ENCODE data around the gene PPP1R14B. TPM values are rescaled to one million over a fixed set of nuclear protein-coding genes. Genes with fewer than 3 reads are reported as not detected.

The PPP1R14B gene
- total RNA-seq (2022) (583 and 684 TPM in 2 replicates), Bru-seq, nascent RNA (percentile 92 among the genes with signal in this experiment), BruChase-seq, experiment 1, labeled RNA remaining after a 6-hour chase (percentile 96 among the genes with signal in this experiment), BruChase-seq, experiment 2, labeled RNA remaining after a 2-hour chase (percentile 92 among the genes with signal in this experiment)
- long read RNA-seq, transcript PPP1R14B-203 (3 exons, 920 nt), result minor isoform, 13 of 867 reads
- long read RNA-seq, transcript PPP1R14B-201 (4 exons, 982 nt), result major isoform, 810 of 867 reads
- long read RNA-seq, partial matches to known transcripts, result 7 of 867 reads
- long read RNA-seq, other reads (novel, unspliced or antisense), result 34 of 867 reads

- Mint-ChIP-seq H3K9me3 (ENCODE audit: unreplicated experiment) (no peaks in the 10 kb centered on the region), H3K36me3 (ENCODE audit: insufficient read depth, unreplicated experiment) (peaks cover 27% of the 10 kb centered on the region), H3K4me1 (ENCODE audit: insufficient read depth, unreplicated experiment) (peaks cover 15% of the 10 kb centered on the region), H3K27me3 (ENCODE audit: insufficient read depth, unreplicated experiment) (no peaks in the 10 kb centered on the region), H3K4me3 (ENCODE audit: unreplicated experiment) (peak within 1 kb of the TSS; percentile 93), H3K27ac (ENCODE audit: low read depth, unreplicated experiment) (peak within 1 kb of the TSS; percentile 69)
- CTCF ChIA-PET, result interaction anchor here (0.9 to 1.7 kb wide), 3 partner anchors 43 to 66 kb away, joined by 3 to 4 read pairs (median 4); no protein-coding TSS in a partner anchor
- TF ChIP-seq, protein P1, sequence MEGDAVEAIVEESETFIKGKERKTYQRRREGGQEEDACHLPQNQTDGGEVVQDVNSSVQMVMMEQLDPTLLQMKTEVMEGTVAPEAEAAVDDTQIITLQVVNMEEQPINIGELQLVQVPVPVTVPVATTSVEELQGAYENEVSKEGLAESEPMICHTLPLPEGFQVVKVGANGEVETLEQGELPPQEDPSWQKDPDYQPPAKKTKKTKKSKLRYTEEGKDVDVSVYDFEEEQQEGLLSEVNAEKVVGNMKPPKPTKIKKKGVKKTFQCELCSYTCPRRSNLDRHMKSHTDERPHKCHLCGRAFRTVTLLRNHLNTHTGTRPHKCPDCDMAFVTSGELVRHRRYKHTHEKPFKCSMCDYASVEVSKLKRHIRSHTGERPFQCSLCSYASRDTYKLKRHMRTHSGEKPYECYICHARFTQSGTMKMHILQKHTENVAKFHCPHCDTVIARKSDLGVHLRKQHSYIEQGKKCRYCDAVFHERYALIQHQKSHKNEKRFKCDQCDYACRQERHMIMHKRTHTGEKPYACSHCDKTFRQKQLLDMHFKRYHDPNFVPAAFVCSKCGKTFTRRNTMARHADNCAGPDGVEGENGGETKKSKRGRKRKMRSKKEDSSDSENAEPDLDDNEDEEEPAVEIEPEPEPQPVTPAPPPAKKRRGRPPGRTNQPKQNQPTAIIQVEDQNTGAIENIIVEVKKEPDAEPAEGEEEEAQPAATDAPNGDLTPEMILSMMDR (IDR thresholded peaks at IDR 0.05; ENCODE audit: unreplicated experiment), result no peak
- intact Hi-C loops (cut with micrococcal nuclease), result loop anchor here (2.0 kb wide), 1 partner anchor 58 kb away; the partner anchor contains the start of gene ESRRA
- BruUV-seq (replicated peaks), result no TSS peak
- POLR2A ChIA-PET, result interaction anchor here (0.7 to 10.8 kb wide), 18 partner anchors 9 to 113 kb away, joined by 3 to 122 read pairs (median 10); partner anchors contain the start of genes BAD, CATSPERZ, DNAJC4 and ESRRA
- peak; percentile 86 for DNase-seq (ENCODE audit: unreplicated experiment)
Measured at GRCh38 chr11:64246871-64247728, at the start of gene PPP1R14B. Gene PPP1R14B (minus strand): TSS chr11:64246943. CDS start chr11:64246673, 270 bp downstream.

DNA sequence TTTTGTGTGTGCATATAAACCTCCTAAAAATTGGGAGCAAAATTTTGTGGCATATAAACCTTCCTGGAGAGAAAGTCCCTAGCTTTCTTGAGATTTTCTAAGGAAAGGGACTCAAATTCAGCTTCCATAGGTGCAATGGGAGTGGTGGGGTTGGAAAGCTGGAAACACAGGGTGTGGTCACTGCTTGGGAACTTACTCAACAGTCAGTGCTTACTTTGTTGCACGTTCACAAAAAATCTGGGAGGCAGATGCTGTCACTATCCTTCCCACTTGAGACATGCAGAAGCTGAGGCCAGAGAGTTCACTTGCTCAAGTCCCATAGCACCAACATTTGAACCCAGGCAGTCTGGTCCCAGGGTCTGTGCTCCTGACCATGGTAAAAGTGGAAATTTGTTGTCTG is 49.5 kb upstream of the PPP1R14B start:
- peaks cover under 1% of the 10 kb centered on the region for H3K27me3 Mint-ChIP-seq (ENCODE audit: insufficient read depth, unreplicated experiment)
- H3K9me3 Mint-ChIP-seq (ENCODE audit: unreplicated experiment), result no peaks in the 10 kb centered on the region
- no TSS peak for BruUV-seq (replicated peaks)
- POLR2A ChIA-PET, result interaction anchor here (0.5 to 2.6 kb wide), 6 partner anchors 10 to 42 kb away, joined by 3 to 11 read pairs (median 5); partner anchors contain the start of genes BAD, GPR137 and PRDX5
- H3K4me1 Mint-ChIP-seq (ENCODE audit: insufficient read depth, unreplicated experiment), result peaks cover 10% of the 10 kb centered on the region
- H3K4me3 Mint-ChIP-seq (ENCODE audit: unreplicated experiment), result no peak overlapping the region
- TF ChIP-seq, protein P1 (IDR thresholded peaks at IDR 0.05; ENCODE audit: unreplicated experiment), result no peak
- DNase-seq (ENCODE audit: unreplicated experiment), result no peak
- H3K27ac Mint-ChIP-seq (ENCODE audit: low read depth, unreplicated experiment), result no peak overlapping the region
- intact Hi-C loops (cut with micrococcal nuclease), result no loop called here
- CTCF ChIA-PET, result interaction anchor here (0.8 to 1.0 kb wide), 3 partner anchors 24 to 91 kb away, joined by 3 to 5 read pairs (median 4); no protein-coding TSS in a partner anchor
- H3K36me3 Mint-ChIP-seq (ENCODE audit: insufficient read depth, unreplicated experiment), result no peaks in the 10 kb centered on the region

DNA sequence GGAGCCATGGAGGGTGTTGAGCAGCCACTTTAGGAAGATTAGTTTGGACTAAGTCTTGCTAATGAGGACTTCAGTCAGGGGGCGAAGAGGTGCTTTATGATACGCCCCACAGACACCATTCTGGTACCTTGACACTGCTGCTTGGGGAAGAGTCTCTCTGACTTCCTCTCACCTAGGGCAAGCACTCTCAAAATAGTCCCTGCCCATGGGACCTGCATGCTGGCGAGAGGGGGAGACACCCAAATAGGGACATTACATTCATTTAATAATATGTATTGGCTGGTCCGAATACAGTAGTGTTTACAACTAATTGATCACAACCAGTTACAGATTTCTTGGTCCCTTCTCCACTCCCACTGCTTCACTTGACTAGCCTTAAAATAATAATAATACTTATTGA is 49.0 kb upstream of the PPP1R14B start:
- CTCF ChIA-PET, result interaction anchor here (0.7 to 1.0 kb wide), 4 partner anchors 24 to 112 kb away, joined by 3 to 5 read pairs (median 3); no protein-coding TSS in a partner anchor
- intact Hi-C loops (cut with micrococcal nuclease), result no loop called here
- no peak overlapping the region for H3K27ac Mint-ChIP-seq (ENCODE audit: low read depth, unreplicated experiment)
- H3K4me3 Mint-ChIP-seq (ENCODE audit: unreplicated experiment), result no peak overlapping the region
- peaks cover 6% of the 10 kb centered on the region for H3K27me3 Mint-ChIP-seq (ENCODE audit: insufficient read depth, unreplicated experiment)
- peaks cover 2% of the 10 kb centered on the region for H3K36me3 Mint-ChIP-seq (ENCODE audit: insufficient read depth, unreplicated experiment)
- no peak for DNase-seq (ENCODE audit: unreplicated experiment)
- BruUV-seq (replicated peaks), result no TSS peak
- peaks cover 10% of the 10 kb centered on the region for H3K4me1 Mint-ChIP-seq (ENCODE audit: insufficient read depth, unreplicated experiment)
- no peaks in the 10 kb centered on the region for H3K9me3 Mint-ChIP-seq (ENCODE audit: unreplicated experiment)
- TF ChIP-seq, protein P1 (IDR thresholded peaks at IDR 0.05; ENCODE audit: unreplicated experiment), result no peak
- POLR2A ChIA-PET, result interaction anchor here (0.8 to 2.6 kb wide), 5 partner anchors 10 to 26 kb away, joined by 4 to 11 read pairs (median 5); partner anchors contain the start of genes BAD, GPR137 and PRDX5

All from MCF 10A (cell line).